Endothelial cell of umbilical vein (primary cell): ENCODE measurements around the gene GAK. TPM values are rescaled to one million over a fixed set of nuclear protein-coding genes. Genes with fewer than 3 reads are reported as not detected.
A peak's percentile ranks its signal among the peaks of the same experiment; 100 is the strongest.

Source experiments
- BruUV-seq: library from RNA; stranded (reverse); fragments of 400-500 nt; replicated peaks from 2 replicates; lab custom pipeline; 2021; lab: Mats Ljungman, UMichigan
- CTCF ChIA-PET: fragments of 300-600, 350-600 bp; sonication (Branson Sonifier 250); formaldehyde crosslinking; loops from one replicate; lab custom pipeline; 2021; ENCODE audit warnings: antibody characterized with exemption, inconsistent platforms; lab: Charles Lee
- POLR2A ChIA-PET: fragments of 300-600, 350-600 bp; sonication (Branson Sonifier 250); formaldehyde crosslinking; loops from one replicate; lab custom pipeline; 2021; ENCODE audit warnings: antibody characterized with exemption, inconsistent platforms; lab: Charles Lee
- DNase-seq: peaks from one replicate; pipeline ENCODE4 v3.0.0-alpha.2; 2011; ENCODE audit warnings: low read depth, low spot score
- FAIRE-seq: peaks from 2 replicates; lab custom pipeline; 2011; peaks lifted over from hg19 to GRCh38; lab: Jason Lieb, UNC
- H2AFZ ChIP-seq: 2 replicates; pipeline ENCODE4 v1.6.0; 2012; ENCODE audit warnings: low read depth, low read length, control low read depth, inconsistent platforms
- H3K27ac ChIP-seq: 2 replicates; pipeline ENCODE4 v1.5.1; 2011; ENCODE audit warnings: low read depth, mild to moderate bottlenecking, control low read depth, low read length, moderate library complexity; ENCODE audit not compliant: insufficient read depth
- H3K27me3 ChIP-seq, 2 experiments: 2 replicates each; pipeline versions ENCODE4 v1.6.0 to v1.6.1; 2011; ENCODE audit warnings: low read length in 2 of 2, mixed read lengths in 1 of 2; ENCODE audit not compliant: control insufficient read depth in 2 of 2, insufficient read depth in 2 of 2
- H3K36me3 ChIP-seq, 2 experiments: 2 replicates in 1 of 2; 3 replicates in 1 of 2; pipeline ENCODE4 v1.5.1; 2011; ENCODE audit warnings: low read length in 2 of 2, mild to moderate bottlenecking in 1 of 2, moderate library complexity in 1 of 2; ENCODE audit not compliant: control insufficient read depth in 2 of 2, insufficient read depth in 2 of 2; ENCODE audit errors: extremely low read depth in 1 of 2
- H3K4me1 ChIP-seq: 3 replicates; pipeline ENCODE4 v1.5.1; 2011; ENCODE audit warnings: mild to moderate bottlenecking, low read length; ENCODE audit not compliant: control insufficient read depth, insufficient read depth; ENCODE audit errors: extremely low read depth
- H3K4me2 ChIP-seq: 2 replicates; pipeline ENCODE4 v1.6.1; 2011; ENCODE audit warnings: low read length, control low read depth, mixed read lengths; ENCODE audit not compliant: insufficient read depth
- H3K4me3 ChIP-seq, 3 experiments: fragments of 200-600 bp in 1 of 3; sonication (generic), shearing (Covaris generic) in 1 of 3; replicated peaks in 1 of 3; 2 replicates each; pipeline ENCODE4 v1.5.1; 2011 to 2016; ENCODE audit warnings: control low read depth in 3 of 3, low read length in 3 of 3, mild to moderate bottlenecking in 2 of 3, inconsistent platforms in 1 of 3, low read depth in 1 of 3, moderate library complexity in 1 of 3; ENCODE audit not compliant: insufficient read depth in 1 of 3
- H3K79me2 ChIP-seq: 2 replicates; pipeline ENCODE4 v1.6.0; 2012; ENCODE audit warnings: low read length, inconsistent platforms; ENCODE audit not compliant: control insufficient read depth, insufficient read depth
- H3K9ac ChIP-seq: replicated peaks from 2 replicates; pipeline ENCODE3; 2011; ENCODE audit warnings: low read length, control low read depth; ENCODE audit not compliant: insufficient read depth; ENCODE audit errors: extremely low read depth
- H3K9me1 ChIP-seq: replicated peaks from 3 replicates; pipeline ENCODE4 v1.6.0; 2011; ENCODE audit warnings: mild to moderate bottlenecking, low read length; ENCODE audit not compliant: control insufficient read depth, insufficient read depth; ENCODE audit errors: extremely low read depth
- H3K9me3 ChIP-seq: replicated peaks from 2 replicates; pipeline ENCODE4 v1.5.1; 2012; ENCODE audit warnings: low read length, inconsistent platforms; ENCODE audit not compliant: control insufficient read depth, insufficient read depth
- H4K20me1 ChIP-seq: replicated peaks from 2 replicates; pipeline ENCODE3; 2011; ENCODE audit warnings: mild to moderate bottlenecking, low read length; ENCODE audit not compliant: control insufficient read depth, insufficient read depth; ENCODE audit errors: extremely low read depth
- EZH2 ChIP-seq: IDR thresholded peaks from 2 replicates; pipeline ENCODE4 v1.6.1; 2012; ENCODE audit warnings: borderline replicate concordance, low read depth, mild to moderate bottlenecking, moderate library complexity, low read length, inconsistent platforms; ENCODE audit not compliant: severe bottlenecking
- FOS ChIP-seq: IDR thresholded peaks from 2 replicates; pipeline ENCODE4 v1.6.1; 2011; ENCODE audit warnings: mild to moderate bottlenecking, low read length, moderate library complexity, borderline replicate concordance; ENCODE audit not compliant: insufficient read depth
- GATA2 ChIP-seq: IDR thresholded peaks from 2 replicates; pipeline ENCODE4 v1.7.0; 2011; ENCODE audit warnings: low read depth, mild to moderate bottlenecking, moderate library complexity, mixed read lengths, low read length; ENCODE audit not compliant: insufficient read length, insufficient read depth
- JUN ChIP-seq: IDR thresholded peaks from 2 replicates; pipeline ENCODE4 v1.6.1; 2011; ENCODE audit warnings: borderline replicate concordance, low read depth; ENCODE audit not compliant: insufficient read length, insufficient read depth
- MAX ChIP-seq: IDR thresholded peaks from 2 replicates; pipeline ENCODE4 v1.6.1; 2011; ENCODE audit not compliant: insufficient read depth, insufficient read length
- MYC ChIP-seq: IDR thresholded peaks from one replicate; pipeline ENCODE4 v1.6.1; 2011; ENCODE audit warnings: mild to moderate bottlenecking, low read depth, low read length
- POLR2A ChIP-seq: IDR thresholded peaks from 2 replicates; pipeline ENCODE4 v1.6.1; 2012; ENCODE audit warnings: low read depth, mild to moderate bottlenecking, control low read depth, low read length
- POLR2AphosphoS5 ChIP-seq: IDR thresholded peaks from 2 replicates; pipeline ENCODE4 v1.6.1; 2012; ENCODE audit warnings: low read depth, mild to moderate bottlenecking, control low read depth, low read length, moderate library complexity; ENCODE audit not compliant: insufficient read depth
- dilution Hi-C: fragments of 300-500 bp; cut with MboI; formaldehyde crosslinking; loops from one replicate; pipeline ENCODE4 v1.15.0; 2019; ENCODE audit warnings: low sequenced_read_pairs; ENCODE audit not compliant: extremely low pct_ligation_motif_present
- intact Hi-C: fragments of 100-400 bp; cut with micrococcal nuclease; formaldehyde crosslinking; loops from one replicate; pipeline ENCODE4 v1.10.0; 2022
- polyA plus RNA-seq, 4 experiments: library from polyadenylated mRNA; depleted of rRNA in 3 of 4; stranded (reverse) in 3 of 4; unstranded in 1 of 4; fragments of >200 nt; gene quantifications; 2 replicates each; pipeline versions ENCODE4 v1.2.1 to v1.2.3, GENCODE V29; 2011 to 2012; ENCODE audit warnings: missing spikeins in 1 of 4
- total RNA-seq: library from RNA; stranded (reverse); gene quantifications from 2 replicates; pipeline ENCODE4 v1.2.3, GENCODE V29; 2021
- TF ChIP-seq, protein P1 (sequence below), 2 donors: IDR thresholded peaks; 1 replicate in 1 of 2; 2 replicates in 1 of 2; pipeline ENCODE4 v1.5.1; 2011; ENCODE audit warnings: low read length in 2 of 2, mild to moderate bottlenecking in 2 of 2, moderate library complexity in 2 of 2, control low read depth in 1 of 2, inconsistent platforms in 1 of 2, low read depth in 1 of 2; ENCODE audit not compliant: insufficient read depth in 1 of 2; ENCODE audit errors: extremely low read depth in 1 of 2

GAK gene
- total and polyA plus RNA-seq, 2 donors (not counting 3 experiments of a cell fraction or from before 2014, with no cell fraction given), result 49.6 to 109 TPM

DNA sequence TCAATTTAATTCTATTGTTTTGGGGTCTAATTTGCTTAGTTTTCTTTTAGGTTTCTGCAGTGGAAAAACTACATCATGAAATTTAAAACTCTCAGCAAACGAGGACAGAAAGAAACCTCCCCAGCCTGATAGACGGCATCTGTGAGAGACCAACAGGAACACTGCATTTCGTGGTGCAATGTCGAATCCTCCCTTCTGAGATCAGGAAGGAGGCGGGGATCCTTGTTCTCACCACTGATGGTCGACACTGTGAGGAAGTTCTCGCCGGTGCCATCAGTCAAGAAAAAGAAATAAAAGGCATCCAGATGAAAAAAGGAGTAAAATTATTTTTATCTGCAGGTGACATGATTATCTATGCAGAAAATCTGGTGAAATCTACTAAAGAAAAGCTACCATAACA, 16.5 kb downstream of the GAK start:
- H2AFZ ChIP-seq, result no peak overlapping the region
- FAIRE-seq (peak; percentile 77), DNase-seq (peak; percentile 20)
- intact Hi-C loops (loop anchor here (2.0 kb wide), 1 partner anchor 27 kb away; no protein-coding TSS in a partner anchor), dilution Hi-C loops (no loop called here)
- no peaks in the 10 kb centered on the region for H3K9me3 ChIP-seq
- no peak overlapping the region for H3K27ac ChIP-seq
- H3K79me2 ChIP-seq, result peaks cover 59% of the 10 kb centered on the region
- no peak for TF ChIP-seq GATA2
- TF ChIP-seq FOS, result no peak
- no peak for TF ChIP-seq POLR2AphosphoS5
- no peak for TF ChIP-seq EZH2
- TF ChIP-seq JUN, result no peak
- TF ChIP-seq POLR2A, result no peak
- no peak for TF ChIP-seq MAX
- TF ChIP-seq, protein P1, sequence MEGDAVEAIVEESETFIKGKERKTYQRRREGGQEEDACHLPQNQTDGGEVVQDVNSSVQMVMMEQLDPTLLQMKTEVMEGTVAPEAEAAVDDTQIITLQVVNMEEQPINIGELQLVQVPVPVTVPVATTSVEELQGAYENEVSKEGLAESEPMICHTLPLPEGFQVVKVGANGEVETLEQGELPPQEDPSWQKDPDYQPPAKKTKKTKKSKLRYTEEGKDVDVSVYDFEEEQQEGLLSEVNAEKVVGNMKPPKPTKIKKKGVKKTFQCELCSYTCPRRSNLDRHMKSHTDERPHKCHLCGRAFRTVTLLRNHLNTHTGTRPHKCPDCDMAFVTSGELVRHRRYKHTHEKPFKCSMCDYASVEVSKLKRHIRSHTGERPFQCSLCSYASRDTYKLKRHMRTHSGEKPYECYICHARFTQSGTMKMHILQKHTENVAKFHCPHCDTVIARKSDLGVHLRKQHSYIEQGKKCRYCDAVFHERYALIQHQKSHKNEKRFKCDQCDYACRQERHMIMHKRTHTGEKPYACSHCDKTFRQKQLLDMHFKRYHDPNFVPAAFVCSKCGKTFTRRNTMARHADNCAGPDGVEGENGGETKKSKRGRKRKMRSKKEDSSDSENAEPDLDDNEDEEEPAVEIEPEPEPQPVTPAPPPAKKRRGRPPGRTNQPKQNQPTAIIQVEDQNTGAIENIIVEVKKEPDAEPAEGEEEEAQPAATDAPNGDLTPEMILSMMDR (IDR thresholded peaks at IDR 0.05; ENCODE audit: extremely low read depth in 1 of 2, insufficient read depth in 1 of 2, low read depth in 1 of 2, low read length in 2 of 2), result no peak
- no peak for TF ChIP-seq MYC
- H3K27me3 ChIP-seq, result no peaks in the 10 kb centered on the region
- CTCF ChIA-PET, result no interaction called here
- POLR2A ChIA-PET, result no interaction called here
- H3K9me1 ChIP-seq, result no peaks in the 10 kb centered on the region
- no peak overlapping the region for H3K4me3 ChIP-seq
- H3K4me2 ChIP-seq, result peak overlapping the region; percentile 48
- H3K36me3 ChIP-seq, result peaks cover 4 to 9% of the 10 kb centered on the region in 2 experiments
- BruUV-seq, result no TSS peak
- no peak overlapping the region for H3K9ac ChIP-seq
- H4K20me1 ChIP-seq, result peaks cover 5% of the 10 kb centered on the region
- H3K4me1 ChIP-seq, result peaks cover 8% of the 10 kb centered on the region
